Lung (tissue), 12 donors: ENCODE results near the gene DYSF. TPM values are rescaled to one million over a fixed set of nuclear protein-coding genes. Genes with fewer than 3 reads are reported as not detected.
A peak's percentile ranks its signal among the peaks of the same experiment; 100 is the strongest.

Experiments used
- ATAC-seq: fragments of 200-7000 bp; cut with Tn5 transposase; one replicate; pipeline ENCODE4 v1.9.1; 2020; ENCODE audit warnings: moderate number of reproducible peaks; ENCODE audit not compliant: insufficient read depth, low FRiP score
- DNase-seq, 3 donors: peaks; one replicate each; pipeline ENCODE4 v3.0.0-alpha.2; 2013 to 2017
- H3K27ac ChIP-seq, 2 donors: one replicate each; pipeline ENCODE4 v1.5.1; 2013; ENCODE audit warnings: mild to moderate bottlenecking in 2 of 2, moderate library complexity in 2 of 2, control low read depth in 1 of 2, inconsistent platforms in 1 of 2, low read depth in 1 of 2, low read length in 1 of 2
- H3K27me3 ChIP-seq, 3 donors: one replicate each; pipeline ENCODE4 v1.5.1; 2013; ENCODE audit warnings: low read length in 2 of 3; ENCODE audit not compliant: control insufficient read depth in 3 of 3, insufficient read depth in 3 of 3
- H3K36me3 ChIP-seq, 4 donors: one replicate each; pipeline ENCODE4 v1.5.1; 2013; ENCODE audit warnings: low read length in 4 of 4, mild to moderate bottlenecking in 1 of 4, moderate library complexity in 1 of 4; ENCODE audit not compliant: control insufficient read depth in 4 of 4, insufficient read depth in 4 of 4
- H3K4me1 ChIP-seq, 5 donors: one replicate each; pipeline ENCODE4 v1.5.1; 2013; ENCODE audit warnings: low read length in 5 of 5, mild to moderate bottlenecking in 2 of 5, moderate library complexity in 1 of 5; ENCODE audit not compliant: control insufficient read depth in 5 of 5, insufficient read depth in 5 of 5
- H3K4me3 ChIP-seq: one replicate; pipeline ENCODE4 v1.5.1; 2013; ENCODE audit warnings: mild to moderate bottlenecking, control low read depth, moderate library complexity
- H3K9ac ChIP-seq, 2 donors: one replicate each; pipeline ENCODE4 v1.5.1; 2013; ENCODE audit warnings: low read length in 2 of 2, control low read depth in 1 of 2; ENCODE audit not compliant: insufficient read depth in 1 of 2
- H3K9me3 ChIP-seq, 4 donors: one replicate each; pipeline ENCODE4 v1.5.1; 2013; ENCODE audit warnings: low read length in 3 of 4, mild to moderate bottlenecking in 1 of 4, moderate library complexity in 1 of 4; ENCODE audit not compliant: control insufficient read depth in 4 of 4, insufficient read depth in 3 of 4
- CTCF ChIP-seq: IDR thresholded peaks from 2 replicates; pipeline ENCODE4 v1.5.1; 2012; ENCODE audit warnings: mild to moderate bottlenecking; ENCODE audit errors: control extremely low read depth, extremely low read depth
- WGBS, 2 donors: extraction: QIAGEN DNeasy Blood & Tissue Kit; methylation state at CpG; one replicate each; pipeline ENCODE4 v1.1.7; 2013; 5-methylcytosine and 5-hydroxymethylcytosine counted together
- polyA plus RNA-seq, 2 donors: library from polyadenylated mRNA; stranded (reverse); fragments of 200-250 nt; gene quantifications; one replicate each; pipeline ENCODE4 v1.2.1, GENCODE V29; 2013
- total RNA-seq, 2 donors: library from RNA; depleted of rRNA in 1 of 2; stranded (reverse); fragments of >200 nt in 1 of 2; gene quantifications; one replicate each; pipeline ENCODE4 v1.2.1, GENCODE V29; 2014 to 2021
- donor health status: control.
- donor health status: control.
- donor health status: Bipolar disorder and iron deficiency.
- donor health status: healthy.
- donor health status: DM: yes; HTN: yes; CAD: no.

DYSF gene
- total and polyA plus RNA-seq, 4 donors: 12.9 to 56.2 (median 40.0) TPM

GRCh38 chr2:71619230-71619741 lies 165.9 kb downstream of the DYSF start:
- WGBS, 2 donors: 80 to 82% methylated on average over 15 of the region's 15 CpGs
- H3K36me3 ChIP-seq: no peaks in the 10 kb centered on the region
- no peak overlapping the region for H3K9ac ChIP-seq
- ATAC-seq (no peak), DNase-seq (peak in 1 of 3 donors; percentile 9)
- H3K4me3 ChIP-seq: no peak overlapping the region
- no peak overlapping the region for H3K27ac ChIP-seq
- H3K9me3 ChIP-seq: peaks cover 0 to 2% (median 0%) of the 10 kb centered on the region in 4 donors
- no peaks in the 10 kb centered on the region for H3K27me3 ChIP-seq
- peaks cover 0 to 24% (median 10%) of the 10 kb centered on the region in 5 donors for H3K4me1 ChIP-seq
- no peak for TF ChIP-seq CTCF

GRCh38 chr2:71620116-71620515 lies 166.8 kb downstream of the DYSF start:
- Histone ChIP-seq H3K4me1 (peaks cover 0 to 16% (median 6%) of the 10 kb centered on the region in 5 donors), H3K27ac (no peak overlapping the region), H3K4me3 (no peak overlapping the region), H3K27me3 (no peaks in the 10 kb centered on the region), H3K36me3 (no peaks in the 10 kb centered on the region), H3K9me3 (peaks cover 0 to 2% (median 0%) of the 10 kb centered on the region in 4 donors), H3K9ac (no peak overlapping the region)
- WGBS, 2 donors: 92% methylated on average over 6 of the region's 6 CpGs
- TF ChIP-seq CTCF: no peak
- no peak for ATAC-seq
- peak in 1 of 3 donors; percentile 8 for DNase-seq

- no peak for ATAC-seq
- Histone ChIP-seq H3K9me3 (peaks cover 0 to 2% (median 0%) of the 10 kb centered on the region in 4 donors), H3K4me1 (peaks cover 0 to 8% (median 1%) of the 10 kb centered on the region in 5 donors), H3K9ac (no peak overlapping the region), H3K27me3 (no peaks in the 10 kb centered on the region), H3K36me3 (no peaks in the 10 kb centered on the region), H3K27ac (no peak overlapping the region), H3K4me3 (no peak overlapping the region)
- 80 to 87% methylated on average over 5 of the region's 5 CpGs for WGBS, 2 donors
- no peak for TF ChIP-seq CTCF
- DNase-seq: peak in 1 of 3 donors; percentile 11
Measured at GRCh38 chr2:71620851-71621251, 167.5 kb downstream of the DYSF start.

GRCh38 chr2:71629273-71629672 lies 175.9 kb downstream of the DYSF start:
- H3K9ac ChIP-seq: no peak overlapping the region
- no peaks in the 10 kb centered on the region for H3K27me3 ChIP-seq
- no peak for ATAC-seq
- no peak for DNase-seq
- TF ChIP-seq CTCF: no peak
- H3K36me3 ChIP-seq: no peaks in the 10 kb centered on the region
- H3K4me1 ChIP-seq: peaks cover 0 to 3% (median 0%) of the 10 kb centered on the region in 5 donors
- no peak overlapping the region for H3K27ac ChIP-seq
- H3K4me3 ChIP-seq: no peak overlapping the region
- no peaks in the 10 kb centered on the region for H3K9me3 ChIP-seq
